Adrenal gland (tissue), 5 donors: ENCODE results near the gene SCN2B.

Experiments
- POLR2A ChIP-seq, 2 donors: fragments of 450-650 bp; IDR thresholded peaks; one replicate each; pipeline ENCODE4 v1.6.1; 2017; ENCODE audit warnings: antibody characterized with exemption in 2 of 2, mild to moderate bottlenecking in 2 of 2, moderate library complexity in 1 of 2
- TF ChIP-seq, protein P1 (sequence below), 6 experiments: fragments of 450-650 bp in 4 of 6; fragments of 200-600 bp in 2 of 6; sonication (generic) in 1 of 6; IDR thresholded peaks; 1 replicate in 5 of 6; 2 replicates in 1 of 6; pipeline versions ENCODE4 v1.5.1 to v1.8.0; 2016 to 2021; ENCODE audit warnings: antibody characterized with exemption in 6 of 6, mild to moderate bottlenecking in 2 of 6, moderate library complexity in 1 of 6
- donor health status: DM: no; HTN: no; CAD: no.

GRCh38 chr11:118155776-118156530 is 20.5 kb downstream of the SCN2B start:
- TF ChIP-seq, protein P1, sequence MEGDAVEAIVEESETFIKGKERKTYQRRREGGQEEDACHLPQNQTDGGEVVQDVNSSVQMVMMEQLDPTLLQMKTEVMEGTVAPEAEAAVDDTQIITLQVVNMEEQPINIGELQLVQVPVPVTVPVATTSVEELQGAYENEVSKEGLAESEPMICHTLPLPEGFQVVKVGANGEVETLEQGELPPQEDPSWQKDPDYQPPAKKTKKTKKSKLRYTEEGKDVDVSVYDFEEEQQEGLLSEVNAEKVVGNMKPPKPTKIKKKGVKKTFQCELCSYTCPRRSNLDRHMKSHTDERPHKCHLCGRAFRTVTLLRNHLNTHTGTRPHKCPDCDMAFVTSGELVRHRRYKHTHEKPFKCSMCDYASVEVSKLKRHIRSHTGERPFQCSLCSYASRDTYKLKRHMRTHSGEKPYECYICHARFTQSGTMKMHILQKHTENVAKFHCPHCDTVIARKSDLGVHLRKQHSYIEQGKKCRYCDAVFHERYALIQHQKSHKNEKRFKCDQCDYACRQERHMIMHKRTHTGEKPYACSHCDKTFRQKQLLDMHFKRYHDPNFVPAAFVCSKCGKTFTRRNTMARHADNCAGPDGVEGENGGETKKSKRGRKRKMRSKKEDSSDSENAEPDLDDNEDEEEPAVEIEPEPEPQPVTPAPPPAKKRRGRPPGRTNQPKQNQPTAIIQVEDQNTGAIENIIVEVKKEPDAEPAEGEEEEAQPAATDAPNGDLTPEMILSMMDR (IDR thresholded peaks at IDR 0.05), result no peak
- TF ChIP-seq POLR2A (IDR thresholded peaks at IDR 0.05), result no peak
